ENCODE data around the gene KCNQ1.

DNA sequence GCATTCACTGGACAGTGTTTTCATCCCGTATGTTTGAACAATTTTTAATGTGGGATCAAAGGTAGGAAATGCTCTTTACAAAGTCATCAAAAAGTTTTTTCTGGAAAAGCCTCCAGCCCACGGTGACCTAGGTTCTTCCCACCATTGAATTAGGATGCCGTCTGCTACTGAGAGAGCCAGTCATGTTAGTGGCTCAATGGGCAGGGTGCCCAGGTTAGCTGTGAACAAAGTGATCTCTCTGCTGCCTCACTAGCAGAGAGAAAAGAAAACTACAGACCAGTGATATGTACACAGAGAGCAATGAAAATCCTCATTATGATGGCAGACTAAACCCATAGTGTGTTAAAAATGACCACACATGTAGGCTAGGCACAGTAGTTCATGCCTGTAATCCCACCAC lies 32.4 kb downstream of the KCNQ1 start:
- TF ChIP-seq, protein P1, sequence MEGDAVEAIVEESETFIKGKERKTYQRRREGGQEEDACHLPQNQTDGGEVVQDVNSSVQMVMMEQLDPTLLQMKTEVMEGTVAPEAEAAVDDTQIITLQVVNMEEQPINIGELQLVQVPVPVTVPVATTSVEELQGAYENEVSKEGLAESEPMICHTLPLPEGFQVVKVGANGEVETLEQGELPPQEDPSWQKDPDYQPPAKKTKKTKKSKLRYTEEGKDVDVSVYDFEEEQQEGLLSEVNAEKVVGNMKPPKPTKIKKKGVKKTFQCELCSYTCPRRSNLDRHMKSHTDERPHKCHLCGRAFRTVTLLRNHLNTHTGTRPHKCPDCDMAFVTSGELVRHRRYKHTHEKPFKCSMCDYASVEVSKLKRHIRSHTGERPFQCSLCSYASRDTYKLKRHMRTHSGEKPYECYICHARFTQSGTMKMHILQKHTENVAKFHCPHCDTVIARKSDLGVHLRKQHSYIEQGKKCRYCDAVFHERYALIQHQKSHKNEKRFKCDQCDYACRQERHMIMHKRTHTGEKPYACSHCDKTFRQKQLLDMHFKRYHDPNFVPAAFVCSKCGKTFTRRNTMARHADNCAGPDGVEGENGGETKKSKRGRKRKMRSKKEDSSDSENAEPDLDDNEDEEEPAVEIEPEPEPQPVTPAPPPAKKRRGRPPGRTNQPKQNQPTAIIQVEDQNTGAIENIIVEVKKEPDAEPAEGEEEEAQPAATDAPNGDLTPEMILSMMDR (IDR thresholded peaks at IDR 0.05), result no peak
- no peak for TF ChIP-seq POLR2AphosphoS5 (IDR thresholded peaks at IDR 0.05; ENCODE audit: insufficient read depth in 1 of 2, low read depth in 1 of 2)
